Ovary (tissue), 9 donors: ENCODE results near the gene EGF. TPM values are rescaled to one million over a fixed set of nuclear protein-coding genes. Genes with fewer than 3 reads are reported as not detected.
"Not testable (repeated sequence)": the region's sequence is repeated elsewhere in the genome, so short reads cannot be mapped to it uniquely, and the experiment has no call there.

ENCODE experiments used
- DNase-seq, 5 donors: peaks; one replicate each; pipeline ENCODE4 v3.0.0-alpha.2; 2019 to 2020
- H3K27ac ChIP-seq, 2 donors: fragments of 200-600 bp; one replicate each; pipeline versions ENCODE4 v1.5.1 to v1.8.0; 2019 to 2022
- H3K27me3 ChIP-seq: fragments of 200-600 bp; one replicate; pipeline ENCODE4 v1.8.0; 2022
- H3K36me3 ChIP-seq: fragments of 200-600 bp; sonication (generic); one replicate; pipeline ENCODE4 v1.5.1; 2019
- H3K4me1 ChIP-seq: one replicate; pipeline ENCODE4 v1.8.1; 2013; ENCODE audit warnings: mild to moderate bottlenecking, moderate library complexity; ENCODE audit not compliant: insufficient read depth
- H3K4me3 ChIP-seq: fragments of 200-600 bp; sonication (generic); one replicate; pipeline ENCODE4 v1.5.1; 2017
- H3K9me3 ChIP-seq, 2 donors: fragments of 200-600 bp in 1 of 2; sonication (generic) in 1 of 2; one replicate each; pipeline versions ENCODE4 v1.5.1 to v1.8.1; 2013 to 2019; ENCODE audit warnings: mild to moderate bottlenecking in 1 of 2, moderate library complexity in 1 of 2
- EP300 ChIP-seq: sonication (generic); formaldehyde crosslinking; IDR thresholded peaks from one replicate; pipeline ENCODE4 v1.6.1; 2017; ENCODE audit warnings: antibody characterized with exemption
- POLR2A ChIP-seq: fragments of 450-650 bp; IDR thresholded peaks from one replicate; pipeline ENCODE4 v1.6.1; 2017; ENCODE audit warnings: antibody characterized with exemption, mild to moderate bottlenecking, moderate library complexity
- WGBS, 3 donors: extraction: QIAGEN DNeasy Blood & Tissue Kit in 1 of 3; methylation state at CpG; one replicate each; pipeline versions ENCODE4 v1.1.5 to v1.1.7; 2013 to 2017; 5-methylcytosine and 5-hydroxymethylcytosine counted together
- intact Hi-C, 4 donors: fragments of 100-400 bp; cut with DNase I; formaldehyde crosslinking; loops; one replicate each; pipeline versions ENCODE4 v1.11.0 to v1.15.1; 2022 to 2023
- polyA plus RNA-seq, 2 donors: library from polyadenylated mRNA; stranded (reverse); fragments of 200-250 nt in 1 of 2; fragments of 350-450 nt in 1 of 2; fragmentation: Illumina TruSeq in 1 of 2; extraction: RNeasy Lipid Tissue Mini Kit (QIAGEN cat#74804) in 1 of 2; gene quantifications; one replicate each; pipeline ENCODE4 v1.2.3, GENCODE V29; 2013 to 2014
- total RNA-seq, 7 donors: library from RNA; depleted of rRNA in 2 of 7; stranded (reverse); fragments of >200 nt in 2 of 7; fragmentation: NEBNext Ultra II Directional in 3 of 7; extraction: Animal tissue kit (Norgen Biotek cat#: 25700) in 3 of 7; gene quantifications; one replicate each; pipeline versions ENCODE4 v1.1.0 to v1.2.4, GENCODE V29; 2016 to 2023
- TF ChIP-seq, protein P1 (sequence below), 3 donors: fragments of 450-650 bp in 2 of 3; fragments of 200-600 bp in 1 of 3; IDR thresholded peaks; one replicate each; pipeline versions ENCODE4 v1.5.1 to v1.8.0; 2016 to 2022; ENCODE audit warnings: antibody characterized with exemption in 3 of 3, mild to moderate bottlenecking in 1 of 3
- donor health status: DM: no; HTN: no; CAD: no; lungs with moderate emphysema.
- donor health status: DM: no; HTN: no; CAD: no.
- donor health status: Bipolar disorder and iron deficiency.
- donor health status: DM: yes; HTN: yes; CAD: no.
- donor health status: DM: no; HTN: no; CAD: no.
- donor health status: DM: yes; HTN: yes; CAD: no.

The EGF gene
- total and polyA plus RNA-seq, 9 donors: 0.12 to 0.87 (median 0.30) TPM; not detected in 4

DNA sequence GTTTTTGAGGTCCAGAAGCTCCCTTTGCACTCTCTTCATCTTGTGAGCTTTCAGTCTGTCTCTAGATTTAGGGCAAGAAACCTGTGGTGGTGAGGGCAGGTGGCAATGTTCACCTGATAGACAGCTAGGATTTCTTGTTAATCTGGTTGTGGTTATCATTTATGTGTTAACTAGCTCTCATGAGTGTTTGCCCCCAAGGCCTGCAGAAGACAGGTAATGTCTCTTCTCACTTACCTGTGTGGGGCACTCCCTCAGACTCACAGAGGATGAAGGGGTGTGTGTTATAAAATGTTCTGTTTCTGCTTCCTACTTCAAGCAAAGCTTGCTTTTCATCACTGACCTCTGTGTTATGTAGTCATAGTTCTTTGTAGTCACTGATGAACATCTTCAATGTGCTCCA, 17.8 kb downstream of the EGF start:
- no peaks in the 10 kb centered on the region for H3K27me3 ChIP-seq
- H3K36me3 ChIP-seq: no peaks in the 10 kb centered on the region
- no peaks in the 10 kb centered on the region for H3K4me1 ChIP-seq
- no peak overlapping the region for H3K4me3 ChIP-seq
- intact Hi-C loops: no loop called here
- H3K27ac ChIP-seq: no peak overlapping the region
- no peak for TF ChIP-seq POLR2A
- no peak for TF ChIP-seq EP300
- TF ChIP-seq, protein P1, sequence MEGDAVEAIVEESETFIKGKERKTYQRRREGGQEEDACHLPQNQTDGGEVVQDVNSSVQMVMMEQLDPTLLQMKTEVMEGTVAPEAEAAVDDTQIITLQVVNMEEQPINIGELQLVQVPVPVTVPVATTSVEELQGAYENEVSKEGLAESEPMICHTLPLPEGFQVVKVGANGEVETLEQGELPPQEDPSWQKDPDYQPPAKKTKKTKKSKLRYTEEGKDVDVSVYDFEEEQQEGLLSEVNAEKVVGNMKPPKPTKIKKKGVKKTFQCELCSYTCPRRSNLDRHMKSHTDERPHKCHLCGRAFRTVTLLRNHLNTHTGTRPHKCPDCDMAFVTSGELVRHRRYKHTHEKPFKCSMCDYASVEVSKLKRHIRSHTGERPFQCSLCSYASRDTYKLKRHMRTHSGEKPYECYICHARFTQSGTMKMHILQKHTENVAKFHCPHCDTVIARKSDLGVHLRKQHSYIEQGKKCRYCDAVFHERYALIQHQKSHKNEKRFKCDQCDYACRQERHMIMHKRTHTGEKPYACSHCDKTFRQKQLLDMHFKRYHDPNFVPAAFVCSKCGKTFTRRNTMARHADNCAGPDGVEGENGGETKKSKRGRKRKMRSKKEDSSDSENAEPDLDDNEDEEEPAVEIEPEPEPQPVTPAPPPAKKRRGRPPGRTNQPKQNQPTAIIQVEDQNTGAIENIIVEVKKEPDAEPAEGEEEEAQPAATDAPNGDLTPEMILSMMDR (IDR thresholded peaks at IDR 0.05): no peak
- DNase-seq: no peak
- H3K9me3 ChIP-seq: no peaks in the 10 kb centered on the region

DNA sequence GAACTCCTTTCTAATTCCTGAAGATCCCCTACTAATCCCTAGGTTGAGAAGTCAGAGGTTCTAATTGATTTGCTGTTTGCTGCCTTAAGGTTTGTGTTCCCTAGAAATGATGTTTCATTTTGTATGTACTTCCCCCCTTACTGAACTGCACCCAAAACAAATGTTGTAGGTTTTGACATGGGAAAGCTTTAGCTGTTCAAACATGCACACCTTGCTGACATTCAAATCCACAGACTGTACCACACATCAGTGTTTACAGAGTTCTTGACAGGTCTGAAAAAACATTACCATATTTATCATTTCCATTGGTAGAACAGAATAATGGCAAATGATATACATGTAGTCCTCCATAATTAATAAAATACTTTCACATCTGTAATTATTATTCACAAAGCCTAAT, 18.2 kb downstream of the EGF start:
- intact Hi-C loops: no loop called here
- DNase-seq: no peak
- TF ChIP-seq, protein P1 (IDR thresholded peaks at IDR 0.05): no peak
- TF ChIP-seq POLR2A: no peak
- TF ChIP-seq EP300: no peak

DNA sequence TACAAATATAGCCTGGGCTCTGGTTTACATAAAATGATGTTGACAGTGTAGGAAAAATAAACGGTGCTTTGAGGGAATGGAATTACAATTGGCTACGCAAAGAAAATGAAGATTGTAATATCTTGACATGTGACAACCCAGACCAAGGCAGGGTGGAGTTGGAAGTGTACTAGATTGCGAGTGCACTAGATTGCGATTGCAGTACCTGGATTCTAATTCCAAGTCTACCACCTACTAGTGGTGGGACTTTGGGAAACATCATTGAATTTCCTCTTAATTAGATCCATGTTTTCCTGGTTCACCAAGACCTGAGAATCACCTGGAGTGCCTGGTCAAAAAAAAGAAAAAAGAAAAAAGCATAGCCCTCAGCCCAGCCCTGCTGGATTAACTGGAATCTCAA, 18.6 kb downstream of the EGF start:
- Histone ChIP-seq H3K27ac (no peak overlapping the region), H3K4me3 (no peak overlapping the region), H3K27me3 (no peaks in the 10 kb centered on the region), H3K4me1 (no peaks in the 10 kb centered on the region), H3K9me3 (no peaks in the 10 kb centered on the region), H3K36me3 (no peaks in the 10 kb centered on the region)
- 89 to 92% (median 90%) methylated on average over 4 of the region's 4 CpGs for WGBS, 3 donors
- TF ChIP-seq POLR2A (no peak), EP300 (no peak)
- TF ChIP-seq, protein P1 (IDR thresholded peaks at IDR 0.05): no peak
- no peak for DNase-seq
- intact Hi-C loops: no loop called here

More for the DNA sequence above, 18.2 kb downstream of the EGF start:
- Histone ChIP-seq H3K27me3 (no peaks in the 10 kb centered on the region), H3K4me3 (no peak overlapping the region), H3K4me1 (no peaks in the 10 kb centered on the region), H3K36me3 (no peaks in the 10 kb centered on the region), H3K27ac (no peak overlapping the region), H3K9me3 (no peaks in the 10 kb centered on the region)

DNA sequence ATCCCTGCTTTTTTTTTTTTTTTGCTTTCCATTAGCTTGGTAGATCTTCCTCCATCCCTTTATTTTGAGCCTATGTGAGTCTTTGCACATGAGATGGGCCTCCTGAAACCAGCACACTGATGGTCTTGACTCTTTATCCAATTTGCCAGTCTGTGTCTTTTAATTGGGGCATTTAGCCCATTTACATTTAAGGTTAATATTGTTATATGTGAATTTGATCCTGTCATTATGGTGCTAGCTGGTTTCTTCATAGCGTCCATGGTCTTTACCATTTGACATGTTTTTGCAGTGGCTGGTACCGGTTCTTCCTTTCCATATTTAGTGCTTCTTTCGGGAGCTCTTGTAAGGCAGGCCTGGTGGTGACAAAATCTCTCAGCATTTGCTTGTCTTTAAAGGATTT, 24.7 kb downstream of the EGF start:
- DNase-seq, H3K27ac ChIP-seq, H3K36me3 ChIP-seq, H3K4me3 ChIP-seq, H3K4me1 ChIP-seq, H3K27me3 ChIP-seq, H3K9me3 ChIP-seq, intact Hi-C loops: not testable (repeated sequence)
- 92 to 100% (median 93%) methylated on average over 3 of the region's 3 CpGs for WGBS, 3 donors

DNA sequence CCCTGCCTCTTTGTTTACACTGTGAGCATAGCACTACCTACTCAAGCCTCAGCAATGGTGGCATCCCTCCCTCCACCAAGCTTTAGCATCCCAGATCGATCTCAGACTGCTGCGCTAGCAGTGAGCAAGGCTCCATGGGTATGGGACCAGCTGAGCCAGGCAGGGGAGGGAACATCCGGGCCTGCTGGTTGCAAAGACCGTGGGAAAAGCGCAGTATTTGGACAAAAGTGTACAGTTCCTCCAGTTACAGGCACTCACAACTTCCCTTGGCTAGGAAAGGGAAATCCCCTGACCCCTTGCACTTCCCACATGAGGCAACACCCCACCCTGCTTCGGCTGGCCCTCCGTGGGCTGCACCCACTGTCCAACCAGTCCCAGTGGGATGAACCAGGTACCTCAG, 26.5 kb downstream of the EGF start:
- WGBS, 3 donors: 76 to 94% (median 93%) methylated on average over 7 of the region's 7 CpGs
- H3K9me3 ChIP-seq: no peaks in the 10 kb centered on the region

More for the DNA sequence above, 26.5 kb downstream of the EGF start:
- intact Hi-C loops: no loop called here
- Histone ChIP-seq H3K27ac (no peak overlapping the region), H3K4me1 (no peaks in the 10 kb centered on the region), H3K36me3 (no peaks in the 10 kb centered on the region), H3K27me3 (no peaks in the 10 kb centered on the region), H3K4me3 (no peak overlapping the region)
- no peak for DNase-seq
- TF ChIP-seq POLR2A (no peak), EP300 (no peak)
- TF ChIP-seq, protein P1 (IDR thresholded peaks at IDR 0.05): no peak
